Skeletal muscle tissue (tissue), 4 donors: ENCODE results near the gene PRRX1. TPM values are rescaled to one million over a fixed set of nuclear protein-coding genes. Genes with fewer than 3 reads are reported as not detected.
A peak's percentile ranks its signal among the peaks of the same experiment; 100 is the strongest.

Experiments used
- H3K27ac ChIP-seq: one replicate; pipeline ENCODE4 v1.7.0; 2013; ENCODE audit warnings: mild to moderate bottlenecking, low read depth, low read length, inconsistent platforms
- H3K27me3 ChIP-seq, 3 donors: one replicate each; pipeline ENCODE4 v1.7.0; 2013; ENCODE audit warnings: low read length in 3 of 3; ENCODE audit not compliant: control insufficient read depth in 3 of 3, insufficient read depth in 3 of 3
- H3K36me3 ChIP-seq, 3 donors: one replicate each; pipeline ENCODE4 v1.7.0; 2013; ENCODE audit warnings: low read length in 3 of 3; ENCODE audit not compliant: control insufficient read depth in 3 of 3, insufficient read depth in 3 of 3
- H3K4me1 ChIP-seq, 3 donors: one replicate each; pipeline ENCODE4 v1.7.0; 2013; ENCODE audit warnings: low read length in 3 of 3, mild to moderate bottlenecking in 3 of 3; ENCODE audit not compliant: control insufficient read depth in 3 of 3, insufficient read depth in 3 of 3
- H3K4me3 ChIP-seq, 3 donors: one replicate each; pipeline ENCODE4 v1.7.0; 2013; ENCODE audit warnings: low read length in 3 of 3
- H3K9ac ChIP-seq, 3 donors: one replicate each; pipeline ENCODE4 v1.7.0; 2013; ENCODE audit warnings: low read length in 3 of 3, mild to moderate bottlenecking in 3 of 3, moderate library complexity in 2 of 3, low read depth in 1 of 3
- H3K9me3 ChIP-seq, 3 donors: one replicate each; pipeline ENCODE4 v1.7.0; 2013; ENCODE audit warnings: low read length in 3 of 3; ENCODE audit not compliant: control insufficient read depth in 3 of 3
- total RNA-seq: library from RNA; depleted of rRNA; stranded (reverse); fragments of >200 nt; gene quantifications from one replicate; pipeline ENCODE4 v1.2.3, GENCODE V29; 2014
- donor health status: Osteomylitis.

Gene PRRX1
- 127 TPM for total RNA-seq

DNA sequence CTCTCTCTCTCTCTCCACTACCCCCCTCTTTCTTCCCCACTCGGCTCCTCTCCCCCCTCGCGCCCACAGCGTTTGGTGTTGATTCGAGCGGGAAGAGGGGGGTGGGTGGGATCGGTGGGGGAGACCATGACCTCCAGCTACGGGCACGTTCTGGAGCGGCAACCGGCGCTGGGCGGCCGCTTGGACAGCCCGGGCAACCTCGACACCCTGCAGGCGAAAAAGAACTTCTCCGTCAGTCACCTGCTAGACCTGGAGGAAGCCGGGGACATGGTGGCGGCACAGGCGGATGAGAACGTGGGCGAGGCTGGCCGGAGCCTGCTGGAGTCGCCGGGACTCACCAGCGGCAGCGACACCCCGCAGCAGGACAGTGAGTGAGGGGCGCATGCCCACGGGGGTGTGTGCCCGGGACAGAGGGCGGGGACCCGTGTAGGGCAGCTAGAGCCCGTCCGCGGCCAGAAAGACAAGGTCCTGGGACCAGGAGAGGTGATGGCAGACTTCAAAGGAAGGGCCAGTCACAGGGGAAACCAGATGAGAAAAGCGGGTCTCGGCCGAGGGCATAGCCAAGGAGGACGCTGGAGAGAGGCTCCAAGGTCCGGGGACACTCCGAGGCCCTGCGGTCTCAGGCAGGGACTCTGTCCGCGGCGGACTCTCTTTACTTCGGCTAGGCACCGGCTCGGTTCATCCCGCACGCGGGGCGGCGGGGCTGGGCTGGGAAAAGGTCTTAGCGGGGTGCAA, at the start of gene PRRX1:
Gene PRRX1, plus strand, starts transcription at position 39 of the 735 bp plus-strand sequence. Its CDS starts 88 bp downstream, at position 127.
- Histone ChIP-seq H3K27me3 (peaks cover 0 to 11% (median 5%) of the 10 kb centered on the region in 3 donors), H3K36me3 (peaks cover 0 to 21% (median 3%) of the 10 kb centered on the region in 3 donors), H3K9ac (peak within 1 kb of the TSS; percentile 95 to 98 (median 97)), H3K9me3 (no peaks in the 10 kb centered on the region), H3K4me1 (peaks cover 21 to 36% (median 24%) of the 10 kb centered on the region in 3 donors), H3K4me3 (peak within 1 kb of the TSS; percentile 90 to 94 (median 93)), H3K27ac (peak within 1 kb of the TSS; percentile 92)

GRCh38 chr1:170617591-170618330, 46.2 kb upstream of the PRRX1 start:
- Histone ChIP-seq H3K9me3 (no peaks in the 10 kb centered on the region), H3K9ac (no peak overlapping the region), H3K27me3 (no peaks in the 10 kb centered on the region), H3K36me3 (no peaks in the 10 kb centered on the region), H3K4me1 (peaks cover 12 to 23% (median 14%) of the 10 kb centered on the region in 3 donors), H3K27ac (peak overlapping the region; percentile 41), H3K4me3 (no peak overlapping the region)

GRCh38 chr1:170618421-170618820, 45.5 kb upstream of the PRRX1 start:
- peak overlapping the region in 1 of 3 donors; percentile 31 for H3K4me3 ChIP-seq
- H3K27me3 ChIP-seq: no peaks in the 10 kb centered on the region
- H3K4me1 ChIP-seq: peaks cover 12 to 23% (median 14%) of the 10 kb centered on the region in 3 donors
- peak overlapping the region; percentile 41 for H3K27ac ChIP-seq
- H3K9me3 ChIP-seq: peaks cover 0 to 2% (median 0%) of the 10 kb centered on the region in 3 donors
- H3K9ac ChIP-seq: no peak overlapping the region
- no peaks in the 10 kb centered on the region for H3K36me3 ChIP-seq

GRCh38 chr1:170619241-170620028, 44.5 kb upstream of the PRRX1 start:
- Histone ChIP-seq H3K9me3 (peaks cover 0 to 2% (median 0%) of the 10 kb centered on the region in 3 donors), H3K27ac (peak overlapping the region; percentile 59), H3K36me3 (no peaks in the 10 kb centered on the region), H3K4me1 (peaks cover 12 to 23% (median 14%) of the 10 kb centered on the region in 3 donors), H3K4me3 (peak overlapping the region; percentile 2 to 37 (median 25)), H3K9ac (peak overlapping the region in 2 of 3 donors; percentile 1 to 4), H3K27me3 (no peaks in the 10 kb centered on the region)

DNA sequence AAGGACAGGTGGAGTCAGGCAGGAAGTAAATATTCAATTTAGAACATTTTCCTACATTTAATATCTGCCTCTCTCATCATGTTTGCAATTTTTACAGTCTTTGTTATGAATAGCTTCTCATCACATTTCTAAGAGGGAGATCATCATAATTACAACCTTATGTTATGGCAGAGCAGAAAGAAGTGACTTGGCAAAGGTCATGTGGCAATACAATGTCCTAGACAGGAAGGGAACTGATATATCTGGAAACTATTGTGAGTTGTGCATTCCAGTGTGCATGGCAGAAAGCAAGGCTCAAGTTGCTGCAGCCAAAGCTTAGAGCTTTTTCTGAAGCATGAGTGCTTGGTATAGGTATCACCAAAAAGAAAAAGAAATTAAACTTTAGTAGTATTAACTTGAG, 43.8 kb upstream of the PRRX1 start:
- H3K4me1 ChIP-seq: peaks cover 12 to 23% (median 14%) of the 10 kb centered on the region in 3 donors
- H3K27me3 ChIP-seq: no peaks in the 10 kb centered on the region
- H3K9ac ChIP-seq: peak overlapping the region in 1 of 3 donors; percentile 1
- peaks cover 0 to 2% (median 0%) of the 10 kb centered on the region in 3 donors for H3K9me3 ChIP-seq
- H3K27ac ChIP-seq: peak overlapping the region; percentile 59
- no peaks in the 10 kb centered on the region for H3K36me3 ChIP-seq
- H3K4me3 ChIP-seq: no peak overlapping the region

DNA sequence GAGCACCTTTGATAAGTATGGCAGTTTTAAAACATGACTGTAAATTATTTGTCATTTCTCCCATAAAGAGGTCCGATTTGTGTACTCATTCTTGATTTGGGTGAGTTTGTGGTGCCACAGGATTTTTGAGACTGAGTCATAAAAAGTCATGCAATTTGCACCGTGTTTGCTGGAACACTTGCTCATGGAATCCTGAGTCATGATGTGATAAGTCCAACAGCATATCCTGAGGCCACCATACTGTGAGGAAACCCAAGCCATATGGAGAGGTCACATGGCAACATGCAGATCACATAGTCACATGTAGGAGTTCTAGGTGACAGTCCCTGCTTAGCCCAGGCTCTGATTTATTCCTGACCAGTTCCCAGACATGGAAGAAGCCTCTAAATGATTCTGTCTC, 40.8 kb upstream of the PRRX1 start:
- Histone ChIP-seq H3K4me1 (peaks cover 11 to 18% (median 12%) of the 10 kb centered on the region in 3 donors), H3K4me3 (no peak overlapping the region), H3K9ac (no peak overlapping the region)

GRCh38 chr1:170624146-170624545, 39.8 kb upstream of the PRRX1 start:
- Histone ChIP-seq H3K4me1 (peaks cover 7 to 11% (median 9%) of the 10 kb centered on the region in 3 donors), H3K4me3 (no peak overlapping the region), H3K9me3 (peaks cover 0 to 2% (median 0%) of the 10 kb centered on the region in 3 donors), H3K36me3 (no peaks in the 10 kb centered on the region), H3K27ac (no peak overlapping the region), H3K27me3 (no peaks in the 10 kb centered on the region), H3K9ac (no peak overlapping the region)

More for the DNA sequence above, 40.8 kb upstream of the PRRX1 start:
- Histone ChIP-seq H3K9me3 (peaks cover 0 to 2% (median 0%) of the 10 kb centered on the region in 3 donors), H3K27ac (no peak overlapping the region), H3K27me3 (no peaks in the 10 kb centered on the region), H3K36me3 (no peaks in the 10 kb centered on the region)

GRCh38 chr1:170630977-170631376, 33.0 kb upstream of the PRRX1 start:
- Histone ChIP-seq H3K27ac (no peak overlapping the region), H3K36me3 (no peaks in the 10 kb centered on the region), H3K9me3 (no peaks in the 10 kb centered on the region), H3K4me3 (no peak overlapping the region), H3K4me1 (no peaks in the 10 kb centered on the region), H3K27me3 (no peaks in the 10 kb centered on the region), H3K9ac (no peak overlapping the region)

GRCh38 chr1:170634293-170634692, 29.6 kb upstream of the PRRX1 start:
- H3K4me3 ChIP-seq: no peak overlapping the region
- H3K36me3 ChIP-seq: no peaks in the 10 kb centered on the region
- H3K9me3 ChIP-seq: no peaks in the 10 kb centered on the region
- H3K9ac ChIP-seq: no peak overlapping the region
- H3K27me3 ChIP-seq: no peaks in the 10 kb centered on the region
- H3K27ac ChIP-seq: no peak overlapping the region
- H3K4me1 ChIP-seq: no peaks in the 10 kb centered on the region
